ENCODE measurements around the gene AGAP3.

AGAP3 gene

GRCh38 chr7:151074817-151075661, 11.2 kb upstream of the AGAP3 start:
- no peak for DNase-seq (ENCODE audit: low spot score)

GRCh38 chr7:151075662-151075971, 10.7 kb upstream of the AGAP3 start:
- no peak for DNase-seq (ENCODE audit: low spot score)

GRCh38 chr7:151075978-151076426, 10.3 kb upstream of the AGAP3 start:
- DNase-seq (ENCODE audit: low spot score): no peak

GRCh38 chr7:151076863-151077704, 9.2 kb upstream of the AGAP3 start:
- DNase-seq (ENCODE audit: low spot score): no peak

GRCh38 chr7:151077705-151078232, 8.5 kb upstream of the AGAP3 start:
- no peak for DNase-seq (ENCODE audit: low spot score)

GRCh38 chr7:151078233-151079040, 7.8 kb upstream of the AGAP3 start:
- DNase-seq (ENCODE audit: low spot score): no peak

GRCh38 chr7:151079199-151079910, 6.9 kb upstream of the AGAP3 start:
- DNase-seq (ENCODE audit: low spot score): no peak

GRCh38 chr7:151080067-151080521, 6.2 kb upstream of the AGAP3 start:
- DNase-seq (ENCODE audit: low spot score): no peak

GRCh38 chr7:151080522-151081169, 5.6 kb upstream of the AGAP3 start, which contains the start of gene FASTK:
Gene FASTK (minus strand): TSS chr7:151080809. CDS start chr7:151080766, 43 bp downstream.
- peak; percentile 87 for DNase-seq (ENCODE audit: low spot score)

- DNase-seq (ENCODE audit: low spot score): no peak
These were observed 4.8 kb upstream of the AGAP3 start for GRCh38 chr7:151081170-151082101.

- no peak for DNase-seq (ENCODE audit: low spot score)
These were observed 3.9 kb upstream of the AGAP3 start for GRCh38 chr7:151082141-151083070.

- peak; percentile 85 for DNase-seq (ENCODE audit: low spot score)
These were observed 3.0 kb upstream of the AGAP3 start, which contains the start of gene TMUB1 for GRCh38 chr7:151083071-151083823. Gene TMUB1 (minus strand): TSS chr7:151083493. CDS start chr7:151082563, 930 bp downstream.

- no peak for DNase-seq (ENCODE audit: low spot score)
These were observed 2.5 kb upstream of the AGAP3 start for GRCh38 chr7:151083824-151084160.

- DNase-seq (ENCODE audit: low spot score): no peak
These were observed 965 bp upstream of the AGAP3 start for GRCh38 chr7:151085329-151085690.

GRCh38 chr7:151086802-151087244, 548 bp downstream of the AGAP3 start:
- DNase-seq (ENCODE audit: low spot score): peak; percentile 10

- peak; percentile 24 for DNase-seq (ENCODE audit: low spot score)
These were observed 1.2 kb downstream of the AGAP3 start for GRCh38 chr7:151087245-151088018.

All from CD4-positive, alpha-beta T cell treated with Interleukin-2 at 100 ng/mL for 4 hours (primary cell).